Measurements from ENCODE around the gene CLDN25. TPM values are rescaled to one million over a fixed set of nuclear protein-coding genes. Genes with fewer than 3 reads are reported as not detected.

CLDN25 gene
- total RNA-seq, 1 experiment from 2014 or later: not detected

DNA sequence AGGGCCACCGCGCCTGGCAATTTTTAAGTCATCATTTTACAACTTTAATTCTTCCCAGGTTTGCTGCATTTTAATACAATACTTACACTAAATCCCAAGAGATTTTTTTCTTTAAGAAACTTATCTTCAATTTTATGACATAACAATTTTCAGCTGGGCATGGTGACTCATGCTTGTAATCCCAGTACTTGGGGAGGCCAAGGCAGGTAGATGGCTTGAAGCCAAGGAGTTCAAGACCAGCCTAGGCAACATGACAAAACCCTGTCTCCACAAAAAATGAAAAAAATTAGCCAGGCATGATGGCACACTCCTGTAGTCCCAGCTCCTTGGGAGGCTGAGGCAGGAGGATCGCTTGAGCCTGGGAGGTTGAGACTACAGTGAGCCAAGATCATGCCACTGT, 38.8 kb downstream of the CLDN25 start:
- H3K4me1 ChIP-seq (ENCODE audit: control insufficient read depth, insufficient read depth, low read length): no peaks in the 10 kb centered on the region
- DNase-seq (ENCODE audit: low read depth, low spot score) (no peak), ATAC-seq (no peak)
- TF ChIP-seq SIN3A (IDR thresholded peaks at IDR 0.05; ENCODE audit: borderline replicate concordance, insufficient read depth, low read depth, low read length): no peak
- TF ChIP-seq, protein P1, sequence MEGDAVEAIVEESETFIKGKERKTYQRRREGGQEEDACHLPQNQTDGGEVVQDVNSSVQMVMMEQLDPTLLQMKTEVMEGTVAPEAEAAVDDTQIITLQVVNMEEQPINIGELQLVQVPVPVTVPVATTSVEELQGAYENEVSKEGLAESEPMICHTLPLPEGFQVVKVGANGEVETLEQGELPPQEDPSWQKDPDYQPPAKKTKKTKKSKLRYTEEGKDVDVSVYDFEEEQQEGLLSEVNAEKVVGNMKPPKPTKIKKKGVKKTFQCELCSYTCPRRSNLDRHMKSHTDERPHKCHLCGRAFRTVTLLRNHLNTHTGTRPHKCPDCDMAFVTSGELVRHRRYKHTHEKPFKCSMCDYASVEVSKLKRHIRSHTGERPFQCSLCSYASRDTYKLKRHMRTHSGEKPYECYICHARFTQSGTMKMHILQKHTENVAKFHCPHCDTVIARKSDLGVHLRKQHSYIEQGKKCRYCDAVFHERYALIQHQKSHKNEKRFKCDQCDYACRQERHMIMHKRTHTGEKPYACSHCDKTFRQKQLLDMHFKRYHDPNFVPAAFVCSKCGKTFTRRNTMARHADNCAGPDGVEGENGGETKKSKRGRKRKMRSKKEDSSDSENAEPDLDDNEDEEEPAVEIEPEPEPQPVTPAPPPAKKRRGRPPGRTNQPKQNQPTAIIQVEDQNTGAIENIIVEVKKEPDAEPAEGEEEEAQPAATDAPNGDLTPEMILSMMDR (IDR thresholded peaks at IDR 0.05): no peak
- TF ChIP-seq, protein P2, sequence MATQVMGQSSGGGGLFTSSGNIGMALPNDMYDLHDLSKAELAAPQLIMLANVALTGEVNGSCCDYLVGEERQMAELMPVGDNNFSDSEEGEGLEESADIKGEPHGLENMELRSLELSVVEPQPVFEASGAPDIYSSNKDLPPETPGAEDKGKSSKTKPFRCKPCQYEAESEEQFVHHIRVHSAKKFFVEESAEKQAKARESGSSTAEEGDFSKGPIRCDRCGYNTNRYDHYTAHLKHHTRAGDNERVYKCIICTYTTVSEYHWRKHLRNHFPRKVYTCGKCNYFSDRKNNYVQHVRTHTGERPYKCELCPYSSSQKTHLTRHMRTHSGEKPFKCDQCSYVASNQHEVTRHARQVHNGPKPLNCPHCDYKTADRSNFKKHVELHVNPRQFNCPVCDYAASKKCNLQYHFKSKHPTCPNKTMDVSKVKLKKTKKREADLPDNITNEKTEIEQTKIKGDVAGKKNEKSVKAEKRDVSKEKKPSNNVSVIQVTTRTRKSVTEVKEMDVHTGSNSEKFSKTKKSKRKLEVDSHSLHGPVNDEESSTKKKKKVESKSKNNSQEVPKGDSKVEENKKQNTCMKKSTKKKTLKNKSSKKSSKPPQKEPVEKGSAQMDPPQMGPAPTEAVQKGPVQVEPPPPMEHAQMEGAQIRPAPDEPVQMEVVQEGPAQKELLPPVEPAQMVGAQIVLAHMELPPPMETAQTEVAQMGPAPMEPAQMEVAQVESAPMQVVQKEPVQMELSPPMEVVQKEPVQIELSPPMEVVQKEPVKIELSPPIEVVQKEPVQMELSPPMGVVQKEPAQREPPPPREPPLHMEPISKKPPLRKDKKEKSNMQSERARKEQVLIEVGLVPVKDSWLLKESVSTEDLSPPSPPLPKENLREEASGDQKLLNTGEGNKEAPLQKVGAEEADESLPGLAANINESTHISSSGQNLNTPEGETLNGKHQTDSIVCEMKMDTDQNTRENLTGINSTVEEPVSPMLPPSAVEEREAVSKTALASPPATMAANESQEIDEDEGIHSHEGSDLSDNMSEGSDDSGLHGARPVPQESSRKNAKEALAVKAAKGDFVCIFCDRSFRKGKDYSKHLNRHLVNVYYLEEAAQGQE (IDR thresholded peaks at IDR 0.05; ENCODE audit: insufficient read depth in 1 of 2, low read depth in 2 of 2, low read length in 1 of 2): no peak
- TF ChIP-seq TCF7L2 (IDR thresholded peaks at IDR 0.05; ENCODE audit: low read depth, low read length): no peak
- no peak for TF ChIP-seq POLR2AphosphoS5 (IDR thresholded peaks at IDR 0.05; ENCODE audit: low read depth, low read length)
- POLR2A ChIA-PET: no interaction called here
- no peak overlapping the region for H3K4me3 ChIP-seq (ENCODE audit: low read depth in 2 of 2, low read length in 2 of 2)
- peaks cover 8% of the 10 kb centered on the region; the same call in 1 of the 2 replicates for H3K36me3 ChIP-seq (ENCODE audit: control insufficient read depth, insufficient read depth, low read length)
- no TSS peak for BruUV-seq (replicated peaks)
- H3K27ac ChIP-seq (ENCODE audit: low read length): no peak overlapping the region
- CTCF ChIA-PET: interaction anchor here (0.7 kb wide), 1 partner anchor 454 kb away, joined by 5 read pairs; no protein-coding TSS in a partner anchor
- in situ Hi-C loops (cut with HindIII; ENCODE audit: low pct_unique_long_range_greater_than_20kb, low sequenced_read_pairs) (no loop called here), intact Hi-C loops (cut with micrococcal nuclease; ENCODE audit: unreplicated experiment) (no loop called here)
- H3K27me3 ChIP-seq (ENCODE audit: control insufficient read depth, insufficient read depth, low read length): no peaks in the 10 kb centered on the region
- H3K9me3 ChIP-seq (ENCODE audit: control insufficient read depth, insufficient read depth, low read depth, low read length): no peaks in the 10 kb centered on the region

DNA sequence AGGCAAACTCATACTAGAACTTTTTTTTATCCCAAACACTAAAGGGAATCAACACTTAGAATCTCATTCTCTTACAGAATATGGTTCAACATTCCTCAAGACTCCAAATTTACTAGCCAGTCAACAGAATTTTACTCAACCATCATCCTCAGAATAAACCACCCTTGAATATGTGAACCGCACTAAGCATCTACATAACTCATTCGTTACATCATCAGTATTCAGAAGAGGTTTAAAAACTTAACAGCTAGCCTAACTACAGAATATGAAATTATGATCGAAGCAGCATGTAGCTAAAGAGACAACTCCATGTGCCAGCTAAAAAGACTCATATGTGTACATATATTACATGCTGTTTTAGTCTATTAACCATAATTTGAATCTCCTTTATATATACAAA, 47.9 kb downstream of the CLDN25 start:
- in situ Hi-C loops (cut with HindIII; ENCODE audit: low pct_unique_long_range_greater_than_20kb, low sequenced_read_pairs) (no loop called here), intact Hi-C loops (cut with micrococcal nuclease; ENCODE audit: unreplicated experiment) (no loop called here)
- Histone ChIP-seq H3K27me3 (ENCODE audit: control insufficient read depth, insufficient read depth, low read length) (no peaks in the 10 kb centered on the region), H3K4me1 (ENCODE audit: control insufficient read depth, insufficient read depth, low read length) (no peaks in the 10 kb centered on the region), H3K9me3 (ENCODE audit: control insufficient read depth, insufficient read depth, low read depth, low read length) (no peaks in the 10 kb centered on the region), H3K36me3 (ENCODE audit: control insufficient read depth, insufficient read depth, low read length) (0 out of 2 replicates have a peak, but pooled peaks cover 5% of the 10 kb centered on the region), H3K27ac (ENCODE audit: low read length) (no peak overlapping the region), H3K4me3 (ENCODE audit: low read depth in 2 of 2, low read length in 2 of 2) (no peak overlapping the region)
- TF ChIP-seq, protein P2 (IDR thresholded peaks at IDR 0.05; ENCODE audit: insufficient read depth in 1 of 2, low read depth in 2 of 2, low read length in 1 of 2): no peak
- TF ChIP-seq, protein P1 (IDR thresholded peaks at IDR 0.05): no peak
- TF ChIP-seq SIN3A (IDR thresholded peaks at IDR 0.05; ENCODE audit: borderline replicate concordance, insufficient read depth, low read depth, low read length) (no peak), TCF7L2 (IDR thresholded peaks at IDR 0.05; ENCODE audit: low read depth, low read length) (no peak), POLR2AphosphoS5 (IDR thresholded peaks at IDR 0.05; ENCODE audit: low read depth, low read length) (no peak)
- ATAC-seq: no peak
- ChIA-PET POLR2A (no interaction called here), CTCF (no interaction called here)
- no peak for DNase-seq (ENCODE audit: low read depth, low spot score)
- BruUV-seq (replicated peaks): no TSS peak

All from Panc1 (cell line).